HG03095 (cell line): ENCODE measurements around the gene LRP1.

Experiments used
- ATAC-seq: cut with Tn5 transposase; IDR thresholded peaks from one replicate; pipeline ENCODE4 v1.9.1; 2021; ENCODE audit warnings: moderate library complexity; ENCODE audit not compliant: unreplicated experiment

Gene LRP1

GRCh38 chr12:57170927-57171326, 42.6 kb downstream of the LRP1 start:
- no peak for ATAC-seq

DNA sequence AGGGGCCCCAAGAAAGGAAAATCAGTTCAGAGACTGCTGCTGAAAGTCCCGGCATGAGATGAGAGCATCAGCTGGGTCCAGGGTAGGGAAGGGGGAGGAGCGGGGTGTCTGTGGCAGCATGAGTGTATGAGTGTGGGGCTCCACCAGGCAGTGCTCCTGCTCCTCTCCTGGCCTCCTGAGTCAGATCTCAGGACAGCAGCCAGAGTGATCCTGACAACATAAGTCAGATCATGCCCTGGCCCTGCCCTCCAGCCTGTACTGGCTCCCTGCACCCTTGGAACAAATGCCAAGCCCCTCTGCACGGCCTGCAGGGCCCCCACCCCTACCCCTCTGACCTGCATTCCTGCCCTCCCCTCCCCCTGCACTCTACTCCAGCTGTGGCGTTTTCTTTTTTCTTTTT, 43.4 kb downstream of the LRP1 start:
- ATAC-seq = no peak

DNA sequence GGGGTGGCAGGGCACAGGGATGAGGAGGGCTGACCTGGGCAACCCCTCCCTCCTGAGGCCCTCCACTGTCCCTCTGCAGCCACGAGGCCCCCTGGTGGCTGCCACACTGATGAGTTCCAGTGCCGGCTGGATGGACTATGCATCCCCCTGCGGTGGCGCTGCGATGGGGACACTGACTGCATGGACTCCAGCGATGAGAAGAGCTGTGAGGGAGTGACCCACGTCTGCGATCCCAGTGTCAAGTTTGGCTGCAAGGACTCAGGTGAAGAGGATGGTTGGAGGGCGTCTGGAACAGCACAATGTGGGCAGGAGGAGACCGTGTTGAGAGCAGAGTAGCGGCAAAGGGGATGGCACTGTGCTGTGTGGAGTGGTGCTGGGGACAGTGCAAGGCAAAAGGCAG, 44.8 kb downstream of the LRP1 start:
- ATAC-seq = no peak

- no peak for ATAC-seq
Observed at GRCh38 chr12:57173683-57174082, 45.4 kb downstream of the LRP1 start.

DNA sequence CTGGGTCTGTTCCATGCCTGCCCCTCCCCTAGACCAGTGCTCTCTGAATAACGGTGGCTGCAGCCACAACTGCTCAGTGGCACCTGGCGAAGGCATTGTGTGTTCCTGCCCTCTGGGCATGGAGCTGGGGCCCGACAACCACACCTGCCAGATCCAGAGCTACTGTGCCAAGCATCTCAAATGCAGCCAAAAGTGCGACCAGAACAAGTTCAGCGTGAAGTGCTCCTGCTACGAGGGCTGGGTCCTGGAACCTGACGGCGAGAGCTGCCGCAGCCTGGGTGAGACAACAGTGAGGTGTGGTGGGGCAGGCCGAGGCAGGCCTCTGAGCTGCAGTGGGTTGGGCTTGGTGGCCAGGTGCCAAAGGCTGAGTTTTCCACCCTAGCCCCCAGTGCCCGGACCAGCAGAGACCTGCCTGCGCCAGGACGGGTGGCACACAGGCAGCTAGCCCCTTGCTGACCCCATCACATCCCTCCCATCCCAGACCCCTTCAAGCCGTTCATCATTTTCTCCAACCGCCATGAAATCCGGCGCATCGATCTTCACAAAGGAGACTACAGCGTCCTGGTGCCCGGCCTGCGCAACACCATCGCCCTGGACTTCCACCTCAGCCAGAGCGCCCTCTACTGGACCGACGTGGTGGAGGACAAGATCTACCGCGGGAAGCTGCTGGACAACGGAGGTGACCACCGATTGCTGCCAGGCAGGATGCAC, 47.3 kb downstream of the LRP1 start:
- ATAC-seq = no peak

DNA sequence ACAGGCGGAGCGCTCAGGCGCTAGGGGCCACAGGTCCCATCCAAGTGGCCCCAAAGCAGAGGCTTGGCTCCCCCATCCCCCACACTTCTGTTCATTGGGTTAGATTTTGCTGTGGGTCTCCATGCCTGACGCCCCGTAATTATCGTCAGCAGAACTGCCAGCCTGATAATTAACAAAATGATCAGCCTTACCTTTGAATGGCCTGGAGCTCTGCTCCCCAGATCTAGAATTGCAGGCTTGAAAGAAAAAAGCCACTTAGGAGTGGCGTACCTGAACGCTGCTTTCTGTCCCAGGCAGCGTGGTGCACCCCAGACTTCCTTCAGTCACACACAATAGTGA, 47.8 kb downstream of the LRP1 start:
- ATAC-seq = no peak

GRCh38 chr12:57176846-57177245, 48.6 kb downstream of the LRP1 start:
- ATAC-seq = no peak

DNA sequence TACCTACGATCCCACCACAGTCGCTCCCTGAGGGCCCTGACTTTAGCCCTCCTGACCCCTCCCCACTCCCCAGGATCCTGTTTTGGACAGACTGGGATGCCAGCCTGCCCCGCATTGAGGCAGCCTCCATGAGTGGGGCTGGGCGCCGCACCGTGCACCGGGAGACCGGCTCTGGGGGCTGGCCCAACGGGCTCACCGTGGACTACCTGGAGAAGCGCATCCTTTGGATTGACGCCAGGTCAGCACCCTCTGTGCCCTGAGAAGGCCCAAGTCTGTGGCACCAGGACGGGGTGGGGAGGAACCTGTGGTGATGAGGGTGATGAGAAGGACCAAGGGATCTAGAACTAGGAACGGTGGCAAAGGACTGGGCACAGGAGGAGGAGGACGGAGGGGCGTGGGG, 49.1 kb downstream of the LRP1 start:
- no peak for ATAC-seq

- no peak for ATAC-seq
Observed at GRCh38 chr12:57178213-57178612, 49.9 kb downstream of the LRP1 start.

DNA sequence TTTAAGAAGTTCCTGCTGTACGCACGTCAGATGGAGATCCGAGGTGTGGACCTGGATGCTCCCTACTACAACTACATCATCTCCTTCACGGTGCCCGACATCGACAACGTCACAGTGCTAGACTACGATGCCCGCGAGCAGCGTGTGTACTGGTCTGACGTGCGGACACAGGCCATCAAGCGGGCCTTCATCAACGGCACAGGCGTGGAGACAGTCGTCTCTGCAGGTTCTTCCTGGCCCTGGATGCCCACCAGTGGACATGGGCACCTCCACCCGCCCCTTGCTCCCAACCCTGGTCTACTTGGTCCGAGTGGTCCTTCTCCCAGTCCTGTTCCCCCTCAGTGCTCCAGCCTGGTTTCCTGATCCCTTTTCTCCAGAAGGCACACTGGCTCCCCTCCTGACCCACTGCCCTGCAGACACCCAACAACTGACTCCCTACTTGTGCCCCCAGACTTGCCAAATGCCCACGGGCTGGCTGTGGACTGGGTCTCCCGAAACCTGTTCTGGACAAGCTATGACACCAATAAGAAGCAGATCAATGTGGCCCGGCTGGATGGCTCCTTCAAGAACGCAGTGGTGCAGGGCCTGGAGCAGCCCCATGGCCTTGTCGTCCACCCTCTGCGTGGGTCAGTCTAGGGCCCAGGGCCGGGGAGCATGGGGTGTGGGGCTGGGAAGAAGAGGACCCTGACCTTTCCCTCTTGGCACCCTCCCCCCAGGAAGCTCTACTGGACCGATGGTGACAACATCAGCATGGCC, 51.2 kb downstream of the LRP1 start:
- no peak for ATAC-seq

DNA sequence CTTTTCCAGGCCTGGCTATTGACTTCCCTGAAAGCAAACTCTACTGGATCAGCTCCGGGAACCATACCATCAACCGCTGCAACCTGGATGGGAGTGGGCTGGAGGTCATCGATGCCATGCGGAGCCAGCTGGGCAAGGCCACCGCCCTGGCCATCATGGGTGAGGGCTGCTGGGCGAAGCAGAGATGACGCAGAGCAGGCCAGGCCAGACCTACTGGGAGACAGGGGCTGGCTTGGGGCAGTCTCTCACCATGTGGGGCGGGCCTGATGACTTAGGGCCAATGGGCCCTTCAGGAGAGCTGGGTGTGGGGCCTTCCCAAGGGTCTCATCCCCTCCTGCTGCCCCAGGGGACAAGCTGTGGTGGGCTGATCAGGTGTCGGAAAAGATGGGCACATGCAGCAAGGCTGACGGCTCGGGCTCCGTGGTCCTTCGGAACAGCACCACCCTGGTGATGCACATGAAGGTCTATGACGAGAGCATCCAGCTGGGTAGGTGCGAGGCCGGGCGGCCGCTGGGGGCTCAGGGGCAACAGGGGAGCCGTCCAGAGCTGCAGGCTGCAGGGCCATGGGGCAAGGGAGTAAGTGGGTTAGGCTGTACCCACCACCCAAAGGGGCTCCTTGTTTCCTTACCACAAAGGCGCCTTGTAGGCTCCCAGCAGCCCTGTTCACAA, 52.2 kb downstream of the LRP1 start:
- no peak for ATAC-seq

- no peak for ATAC-seq
Observed at GRCh38 chr12:57181072-57181471, 52.8 kb downstream of the LRP1 start.

DNA sequence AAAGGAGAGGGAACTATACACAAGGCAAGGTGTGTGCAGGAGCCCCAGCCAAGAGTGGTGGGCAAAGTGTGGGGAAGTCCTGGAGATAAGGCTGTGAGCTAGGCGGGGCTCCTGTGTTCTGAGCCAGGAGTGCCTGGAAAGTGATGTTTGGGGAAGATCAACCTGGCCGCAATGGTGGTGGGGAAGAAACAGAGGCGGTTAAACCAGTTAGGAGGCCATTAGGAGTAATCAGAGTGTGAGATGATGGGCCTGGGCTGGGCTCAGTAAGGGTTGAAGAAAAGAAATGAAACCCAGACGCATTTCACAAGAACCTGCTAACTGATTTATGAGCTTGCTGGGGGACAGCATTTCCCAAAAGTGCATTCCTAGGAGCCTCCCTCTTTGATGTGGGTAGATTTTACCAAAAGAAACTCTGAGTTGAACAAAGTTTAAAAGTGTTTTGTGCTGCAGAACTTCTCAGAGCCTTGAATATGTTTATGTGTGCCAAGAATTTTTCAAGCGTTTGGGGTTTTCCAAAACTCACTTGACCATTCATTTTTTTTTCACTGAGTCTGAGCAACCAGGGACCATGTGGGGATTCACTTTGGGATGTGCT, 53.4 kb downstream of the LRP1 start:
- no peak for ATAC-seq

GRCh38 chr12:57182918-57183575, 54.8 kb downstream of the LRP1 start:
- peak; percentile 93 for ATAC-seq

GRCh38 chr12:57183939-57184725, 55.8 kb downstream of the LRP1 start:
- ATAC-seq = no peak

- ATAC-seq = no peak
Observed at GRCh38 chr12:57185403-57185802, 57.1 kb downstream of the LRP1 start.

DNA sequence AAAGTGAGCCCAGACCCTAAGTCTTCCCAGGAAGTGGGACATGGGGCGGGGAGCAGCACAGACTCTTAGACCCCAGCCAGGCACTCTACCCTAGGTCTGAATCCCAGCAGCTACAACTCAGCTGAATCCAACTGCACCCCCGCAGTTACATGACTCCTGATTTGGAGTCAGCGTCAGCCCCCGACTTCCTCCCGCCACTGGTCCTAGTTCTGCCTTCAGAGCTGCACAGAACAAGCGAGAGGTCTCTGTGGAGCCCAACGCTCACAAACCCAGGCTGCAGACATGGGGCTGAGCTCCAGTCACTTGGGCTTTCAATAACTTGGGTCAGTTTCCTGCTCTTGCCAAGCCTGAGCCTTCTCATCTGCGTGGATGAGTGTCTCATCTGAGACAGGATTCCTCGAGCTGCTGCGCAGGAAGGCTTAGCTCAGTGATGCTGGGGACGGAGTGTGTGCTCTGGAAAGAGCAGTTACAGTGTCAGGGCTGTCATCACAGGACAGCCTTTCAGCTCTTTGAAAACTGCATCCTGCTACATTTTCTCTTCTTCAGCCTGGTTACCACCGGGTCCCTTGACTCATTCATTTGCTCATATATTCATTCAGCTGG, 57.7 kb downstream of the LRP1 start:
- ATAC-seq = no peak

DNA sequence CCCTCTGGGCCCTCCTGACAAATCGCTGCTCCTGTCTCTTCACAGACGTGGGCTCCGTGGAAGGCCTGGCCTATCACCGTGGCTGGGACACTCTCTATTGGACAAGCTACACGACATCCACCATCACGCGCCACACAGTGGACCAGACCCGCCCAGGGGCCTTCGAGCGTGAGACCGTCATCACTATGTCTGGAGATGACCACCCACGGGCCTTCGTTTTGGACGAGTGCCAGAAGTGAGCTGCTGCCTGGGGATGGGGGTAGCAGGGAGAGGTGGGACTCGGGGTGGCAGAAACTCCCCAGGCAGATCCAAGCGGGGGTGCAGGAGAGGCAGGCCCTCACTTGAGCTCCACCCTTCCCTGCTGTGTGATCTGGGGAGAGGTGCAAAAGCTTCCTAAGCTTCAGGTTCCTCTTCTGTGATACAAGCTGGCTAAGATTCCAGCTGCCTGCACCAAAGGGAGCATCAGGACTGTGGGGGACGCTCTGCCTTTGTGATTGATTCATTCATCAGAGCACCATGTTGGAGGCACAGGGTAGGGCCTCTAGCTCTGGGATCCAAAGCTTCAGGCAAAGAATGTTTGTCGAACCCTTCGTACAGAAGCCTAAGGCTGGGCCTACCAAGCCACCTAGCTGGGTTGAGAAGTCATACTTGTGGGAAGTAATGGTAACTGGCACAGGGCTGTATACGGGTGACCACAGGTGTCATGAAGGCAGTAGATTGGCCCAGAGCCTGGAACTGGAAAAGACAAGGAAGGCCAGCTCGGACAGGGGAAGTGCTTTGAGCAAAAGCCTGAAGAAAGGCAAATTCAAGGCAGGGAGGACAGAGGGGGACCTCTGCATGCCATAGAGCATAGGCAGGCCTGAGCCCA, 59.2 kb downstream of the LRP1 start:
- ATAC-seq = no peak

- no peak for ATAC-seq
Observed at GRCh38 chr12:57188090-57188425, 59.8 kb downstream of the LRP1 start.
